Measurements from ENCODE around the gene CEP89. TPM values are rescaled to one million over a fixed set of nuclear protein-coding genes. Genes with fewer than 3 reads are reported as not detected.

Gene CEP89
- 4.7 and 7.5 TPM in 2 replicates for total RNA-seq

DNA sequence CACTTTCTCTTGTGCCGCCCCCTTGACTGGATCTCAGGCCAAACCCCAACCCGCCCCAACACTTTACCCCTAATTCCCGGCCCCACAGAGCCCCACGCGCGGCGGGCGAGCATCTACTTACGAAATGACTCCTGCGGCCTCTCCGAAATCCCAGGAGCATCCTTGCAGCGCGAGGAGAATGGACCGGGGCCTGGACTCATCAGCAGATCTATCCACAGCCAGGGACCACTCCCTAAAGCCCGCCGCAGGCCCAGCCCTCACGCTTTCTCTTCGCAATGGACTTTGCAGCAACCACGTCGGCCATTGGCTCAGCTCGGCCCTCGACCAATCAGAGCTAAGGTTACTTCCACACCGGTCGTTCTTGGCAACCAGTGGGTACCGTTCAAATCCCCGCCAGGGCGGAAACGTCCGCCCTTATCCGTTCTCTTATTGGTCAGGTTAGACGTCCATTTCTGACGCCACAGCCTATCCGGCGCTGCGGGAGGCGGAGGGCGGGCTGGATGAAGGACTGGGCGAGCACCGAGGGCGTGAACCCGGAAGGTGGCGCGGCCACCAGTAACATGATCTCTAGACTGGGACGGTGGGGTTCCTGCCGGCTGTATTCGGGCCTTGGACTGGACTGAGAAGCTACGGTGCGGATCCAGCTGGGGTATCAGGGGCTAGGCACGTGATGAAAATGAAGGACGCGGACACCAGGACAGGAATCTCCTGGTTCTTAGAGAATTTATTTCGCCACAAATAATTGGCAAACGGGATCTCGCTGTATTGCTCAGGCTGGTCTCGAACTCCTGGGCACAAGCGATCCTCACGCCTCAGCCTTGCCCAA, at the start of gene CEP89, which contains the start of gene FAAP24:
Gene CEP89 (minus strand): TSS at position 244 of the 826 bp plus-strand sequence. CDS start 84 bp downstream, at position 160.
Gene FAAP24 (plus strand): TSS at position 528 of the 826 bp plus-strand sequence. CDS start 955 bp downstream, outside the sequence.

GRCh38 chr19:32869369-32869965, 102.3 kb downstream of the CEP89 start, which contains the start of gene SLC7A9:
TSS of gene SLC7A9 (minus strand) at chr19:32869767. CDS start at chr19:32868534, 1,233 bp downstream.

Other genes starting within 250 kb of the CEP89 start
- 0.48 TPM in 1 of 2 replicates, not detected in the other for gene SLC7A9, start 102.2 kb downstream of the CEP89 start, total RNA-seq
- gene FAAP24, start 284 bp upstream of the CEP89 start, total RNA-seq: 0.96 and 3.2 TPM in 2 replicates
- 17.7 and 25.1 TPM in 2 replicates for gene RHPN2, start 92.9 kb upstream of the CEP89 start, total RNA-seq
- gene GPATCH1, start 109.2 kb upstream of the CEP89 start, total RNA-seq: 5.3 and 8.1 TPM in 2 replicates
- gene WDR88, start 160.2 kb upstream of the CEP89 start, total RNA-seq: not detected in 2 replicates
- gene LRP3, start 222.4 kb upstream of the CEP89 start, total RNA-seq: 17.3 and 27.0 TPM in 2 replicates

Data from tracheal epithelial cell (primary cell).